Psoas muscle (tissue), 8 donors: ENCODE results near the gene MAB21L2. TPM values are rescaled to one million over a fixed set of nuclear protein-coding genes. Genes with fewer than 3 reads are reported as not detected.

Experiments used
- ATAC-seq, 4 donors: fragments of 200-7000 bp; cut with Tn5 transposase; one replicate each; pipeline ENCODE4 v1.9.1; 2020; ENCODE audit warnings: moderate library complexity in 3 of 4, mild to moderate bottlenecking in 2 of 4
- DNase-seq, 2 donors: peaks; one replicate each; pipeline ENCODE4 v3.0.0-alpha.2; 2020
- H3K27ac ChIP-seq: fragments of 200-600 bp; one replicate; pipeline ENCODE4 v1.8.0; 2022
- H3K27me3 ChIP-seq, 3 donors: fragments of 200-600 bp in 1 of 3; one replicate each; pipeline versions ENCODE4 v1.6.1 to v1.8.0; 2013 to 2022; ENCODE audit warnings: low read length in 2 of 3, mild to moderate bottlenecking in 2 of 3, moderate library complexity in 1 of 3; ENCODE audit not compliant: insufficient read depth in 3 of 3
- H3K36me3 ChIP-seq, 2 donors: fragments of 200-600 bp in 1 of 2; one replicate each; pipeline versions ENCODE4 v1.6.1 to v1.8.0; 2013 to 2022; ENCODE audit warnings: low read depth in 1 of 2, mild to moderate bottlenecking in 1 of 2, moderate library complexity in 1 of 2; ENCODE audit not compliant: insufficient read depth in 1 of 2
- H3K4me1 ChIP-seq: fragments of 200-600 bp; one replicate; pipeline ENCODE4 v1.8.0; 2022
- H3K4me3 ChIP-seq: fragments of 200-600 bp; one replicate; pipeline ENCODE4 v1.8.0; 2022; ENCODE audit warnings: mild to moderate bottlenecking
- H3K9me3 ChIP-seq: fragments of 200-600 bp; one replicate; pipeline ENCODE4 v1.8.0; 2022
- CTCF ChIP-seq: fragments of 200-600 bp; IDR thresholded peaks from one replicate; pipeline ENCODE4 v1.8.0; 2022; ENCODE audit warnings: antibody characterized with exemption
- intact Hi-C, 2 donors: fragments of 100-400 bp; cut with DNase I; formaldehyde crosslinking; loops; one replicate each; pipeline versions ENCODE4 v1.11.0 to v1.14.2; 2022
- polyA plus RNA-seq, 3 donors: library from polyadenylated mRNA; stranded (reverse); fragments of 200-250 nt; gene quantifications; one replicate each; pipeline ENCODE4 v1.2.3, GENCODE V29; 2013
- total RNA-seq, 4 donors: library from RNA; stranded (reverse); fragmentation: NEBNext Ultra II Directional in 2 of 4; extraction: Animal tissue kit (Norgen Biotek cat#: 25700) in 2 of 4; gene quantifications; one replicate each; pipeline versions ENCODE4 v1.2.1 to v1.2.4, GENCODE V29; 2021 to 2023
- donor health status: healthy with polysubstance abuse.
- donor health status: DM: no; HTN: no; CAD: no; lungs with moderate emphysema.
- donor health status: Bipolar disorder and iron deficiency.
- donor health status: healthy.
- donor health status: DM: yes; HTN: yes; CAD: no.
- donor health status: DM: no; HTN: no; CAD: no.
- donor health status: DM: no; HTN: no; CAD: no.
- donor health status: DM: yes; HTN: yes; CAD: no.

Gene MAB21L2
- total and polyA plus RNA-seq, 7 donors: 0.01 to 0.03 TPM; not detected in 5

DNA sequence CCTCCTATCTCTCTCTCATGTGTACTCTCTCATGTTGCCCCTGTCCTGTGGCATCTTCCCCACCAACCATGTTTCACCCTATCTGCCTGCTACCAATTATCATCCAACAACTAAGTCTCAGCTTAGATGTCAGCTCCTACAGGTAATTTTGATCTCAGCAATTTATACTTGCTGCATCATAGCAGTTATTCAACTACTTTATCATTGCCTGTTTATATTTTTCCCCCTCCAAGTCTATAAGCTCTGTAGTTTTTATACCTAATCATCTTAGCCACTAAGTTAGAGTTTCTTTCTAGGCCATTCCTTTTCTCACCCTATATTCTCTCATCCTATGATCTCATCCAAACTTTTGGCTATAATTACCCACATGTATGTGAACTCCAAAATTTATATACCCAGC is 50.7 kb downstream of the MAB21L2 start:
- Histone ChIP-seq H3K36me3 (no peaks in the 10 kb centered on the region), H3K27ac (no peak overlapping the region), H3K4me1 (no peaks in the 10 kb centered on the region), H3K9me3 (no peaks in the 10 kb centered on the region), H3K4me3 (no peak overlapping the region), H3K27me3 (no peaks in the 10 kb centered on the region)
- intact Hi-C loops: no loop called here
- no peak for TF ChIP-seq CTCF
- ATAC-seq (no peak), DNase-seq (no peak)
